HEK293 (cell line): ENCODE data around the gene RGS7BP.

Experiments used
- CTCF ChIA-PET: fragments of 350-600 bp; formaldehyde crosslinking; extraction: SDS; loops from one replicate; lab custom pipeline; 2021; ENCODE audit warnings: antibody characterized with exemption; lab: Yijun Ruan, JAX
- POLR2A ChIA-PET: fragments of 300-600 bp; formaldehyde crosslinking; extraction: SDS; loops from one replicate; lab custom pipeline; 2020; ENCODE audit warnings: antibody characterized with exemption, inconsistent platforms; lab: Yijun Ruan, JAX
- H3K27ac ChIP-seq: fragments of 200-500 bp; sonication (Bioruptor generic); 2 replicates; pipeline ENCODE4 v1.5.1; 2014; ENCODE audit warnings: low read depth, low read length, control low read depth, inconsistent platforms; ENCODE audit errors: extremely low read depth
- H3K36me3 ChIP-seq, 2 experiments: fragments of 200-500 bp in 1 of 2; sonication (Bioruptor generic) in 1 of 2; 1 replicate in 1 of 2; 2 replicates in 1 of 2; pipeline ENCODE4 v1.5.1; 2014 to 2017; ENCODE audit warnings: inconsistent platforms in 2 of 2, low read length in 2 of 2; ENCODE audit not compliant: control insufficient read depth in 2 of 2, insufficient read depth in 1 of 2
- H3K4me1 ChIP-seq: fragments of 200-500 bp; sonication (Bioruptor generic); 2 replicates; pipeline ENCODE4 v1.5.1; 2014; ENCODE audit warnings: mild to moderate bottlenecking, low read length, inconsistent platforms; ENCODE audit not compliant: control insufficient read depth, insufficient read depth
- H3K4me3 ChIP-seq: 2 replicates; pipeline ENCODE4 v1.5.1; 2011; ENCODE audit warnings: low read depth, mild to moderate bottlenecking, control low read depth, low read length, moderate library complexity
- H3K9me3 ChIP-seq: fragments of 200-500 bp; sonication (Bioruptor generic); 2 replicates; pipeline ENCODE4 v1.5.1; 2014; ENCODE audit warnings: low read depth, low read length, inconsistent platforms; ENCODE audit not compliant: control insufficient read depth, insufficient read depth
- AEBP2 ChIP-seq: fragments of 450-650 bp; formaldehyde crosslinking; IDR thresholded peaks from 2 replicates; pipeline ENCODE4 v1.5.1; 2016; ENCODE audit warnings: missing biosample characterization, missing genetic modification characterization, borderline replicate concordance
- CTCF ChIP-seq: fragments of 450-650 bp; formaldehyde crosslinking; IDR thresholded peaks from 2 replicates; pipeline ENCODE4 v1.5.1; 2016; ENCODE audit warnings: missing biosample characterization, missing genetic modification characterization
- GFI1B ChIP-seq: fragments of 450-650 bp; formaldehyde crosslinking; IDR thresholded peaks from 2 replicates; pipeline ENCODE4 v1.5.1; 2016; ENCODE audit warnings: missing biosample characterization, missing genetic modification characterization
- SP7 ChIP-seq: fragments of 450-650 bp; formaldehyde crosslinking; IDR thresholded peaks from 2 replicates; pipeline ENCODE4 v1.5.1; 2016; ENCODE audit warnings: missing biosample characterization, missing genetic modification characterization
- TCF7L2 ChIP-seq: IDR thresholded peaks from 2 replicates; pipeline ENCODE4 v1.6.1; 2011; ENCODE audit warnings: low read depth, mild to moderate bottlenecking, inconsistent platforms, low read length, moderate library complexity, borderline replicate concordance
- TSHZ1 ChIP-seq: fragments of 450-650 bp; formaldehyde crosslinking; IDR thresholded peaks from 2 replicates; pipeline ENCODE4 v1.5.1; 2016; ENCODE audit warnings: missing biosample characterization, missing genetic modification characterization, borderline replicate concordance
- ZBTB17 ChIP-seq: fragments of 450-650 bp; formaldehyde crosslinking; IDR thresholded peaks from 2 replicates; pipeline ENCODE4 v1.5.1; 2016; ENCODE audit warnings: missing biosample characterization, missing genetic modification characterization
- ZBTB8A ChIP-seq: fragments of 450-650 bp; formaldehyde crosslinking; IDR thresholded peaks from 2 replicates; pipeline ENCODE4 v1.5.1; 2016; ENCODE audit warnings: missing biosample characterization, missing genetic modification characterization
- ZNF148 ChIP-seq: fragments of 450-650 bp; formaldehyde crosslinking; IDR thresholded peaks from 2 replicates; pipeline ENCODE4 v1.5.0; 2017; ENCODE audit warnings: missing biosample characterization, missing genetic modification characterization, borderline replicate concordance
- ZNF157 ChIP-seq: fragments of 450-650 bp; formaldehyde crosslinking; IDR thresholded peaks from 2 replicates; pipeline ENCODE4 v1.5.1; 2016; ENCODE audit warnings: missing biosample characterization, missing genetic modification characterization
- ZNF37A ChIP-seq: fragments of 450-650 bp; IDR thresholded peaks from 2 replicates; pipeline ENCODE4 v1.5.1; 2018; ENCODE audit warnings: missing biosample characterization, missing genetic modification characterization
- ZNF416 ChIP-seq: fragments of 450-650 bp; formaldehyde crosslinking; IDR thresholded peaks from 2 replicates; pipeline ENCODE4 v1.5.1; 2016; ENCODE audit warnings: missing biosample characterization, missing genetic modification characterization
- ZNF514 ChIP-seq: fragments of 450-650 bp; formaldehyde crosslinking; IDR thresholded peaks from 2 replicates; pipeline ENCODE4 v1.5.1; 2016; ENCODE audit warnings: missing biosample characterization, missing genetic modification characterization
- ZNF654 ChIP-seq: fragments of 450-650 bp; formaldehyde crosslinking; IDR thresholded peaks from 2 replicates; pipeline ENCODE4 v1.5.1; 2016; ENCODE audit warnings: low read depth, missing biosample characterization, missing genetic modification characterization
- ZNF664 ChIP-seq: fragments of 450-650 bp; formaldehyde crosslinking; IDR thresholded peaks from 2 replicates; pipeline ENCODE4 v1.5.1; 2016; ENCODE audit warnings: missing biosample characterization, missing genetic modification characterization
- ZSCAN23 ChIP-seq: fragments of 450-650 bp; formaldehyde crosslinking; IDR thresholded peaks from 2 replicates; pipeline ENCODE4 v1.5.1; 2016; ENCODE audit warnings: missing biosample characterization, missing genetic modification characterization
- ZSCAN30 ChIP-seq: fragments of 450-650 bp; IDR thresholded peaks from 2 replicates; pipeline ENCODE4 v1.5.1; 2018; ENCODE audit warnings: missing biosample characterization, mild to moderate bottlenecking, missing genetic modification characterization, moderate library complexity

RGS7BP gene

GRCh38 chr5:64595031-64595855 lies 89.4 kb downstream of the RGS7BP start:
- POLR2A ChIA-PET = no interaction called here
- no peak overlapping the region for H3K27ac ChIP-seq
- CTCF ChIA-PET = interaction anchor here (0.7 to 1.1 kb wide), 8 partner anchors 13 to 448 kb away, joined by 3 to 4 read pairs (median 3); no protein-coding TSS in a partner anchor
- no peak overlapping the region for H3K4me3 ChIP-seq
- H3K9me3 ChIP-seq = no peaks in the 10 kb centered on the region
- H3K4me1 ChIP-seq = no peaks in the 10 kb centered on the region
- TF ChIP-seq CTCF (tag by site-specific recombination) (peak; percentile 47), ZNF654 (tag by site-specific recombination) (0 out of 2 replicates have a peak, but pooled peaks have one; percentile 5), AEBP2 (no peak)
- H3K36me3 ChIP-seq = no peaks in the 10 kb centered on the region

GRCh38 chr5:64599226-64599625 lies 93.4 kb downstream of the RGS7BP start:
- POLR2A ChIA-PET = interaction anchor here (0.6 kb wide), 1 partner anchor 1295 kb away, joined by 4 read pairs; no protein-coding TSS in a partner anchor

GRCh38 chr5:64603676-64604075 lies 97.9 kb downstream of the RGS7BP start:
- Histone ChIP-seq H3K4me3 (no peak overlapping the region), H3K9me3 (no peaks in the 10 kb centered on the region), H3K36me3 (no peaks in the 10 kb centered on the region), H3K27ac (no peak overlapping the region), H3K4me1 (no peaks in the 10 kb centered on the region)
- ChIA-PET CTCF (no interaction called here), POLR2A (no interaction called here)
- TF ChIP-seq TCF7L2 = no peak
- no peak for TF ChIP-seq ZNF37A (tag by site-specific recombination)
- TF ChIP-seq ZNF416 (tag by site-specific recombination) = no peak
- no peak for TF ChIP-seq ZBTB8A (tag by site-specific recombination)
- no peak for TF ChIP-seq ZNF148 (tag by site-specific recombination)
- TF ChIP-seq ZNF157 (tag by site-specific recombination) = no peak
- TF ChIP-seq TSHZ1 (tag by site-specific recombination) = no peak
- no peak for TF ChIP-seq SP7 (tag by site-specific recombination)
- no peak for TF ChIP-seq ZBTB17 (tag by site-specific recombination)
- no peak for TF ChIP-seq ZNF664 (tag by site-specific recombination)
- no peak for TF ChIP-seq GFI1B
- TF ChIP-seq ZSCAN30 (tag by site-specific recombination) = no peak
- TF ChIP-seq ZSCAN23 (tag by site-specific recombination) = no peak

More at GRCh38 chr5:64599226-64599625, 93.4 kb downstream of the RGS7BP start:
- no peak overlapping the region for H3K27ac ChIP-seq
- no peaks in the 10 kb centered on the region for H3K4me1 ChIP-seq
- no peak for TF ChIP-seq ZNF514 (tag by site-specific recombination)
- CTCF ChIA-PET = interaction anchor here (0.6 kb wide), 1 partner anchor 394 kb away, joined by 3 read pairs; no protein-coding TSS in a partner anchor
- no peaks in the 10 kb centered on the region for H3K36me3 ChIP-seq
- H3K4me3 ChIP-seq = no peak overlapping the region
- H3K9me3 ChIP-seq = no peaks in the 10 kb centered on the region
